Renal pelvis (tissue), 4 donors: ENCODE results near the gene DCANP1. TPM values are rescaled to one million over a fixed set of nuclear protein-coding genes. Genes with fewer than 3 reads are reported as not detected.
A peak's percentile ranks its signal among the peaks of the same experiment; 100 is the strongest.

Source experiments
- DNase-seq: peaks from one replicate; pipeline ENCODE4 v3.0.0-alpha.2; 2013
- polyA plus RNA-seq, 3 donors: library from polyadenylated mRNA; unstranded; fragments of 120-200 nt; gene quantifications; one replicate each; pipeline ENCODE4 v1.2.1, GENCODE V29; 2013; ENCODE audit not compliant: insufficient read length in 3 of 3

DCANP1 gene
- polyA plus RNA-seq, 3 donors, result 0.09 to 0.31 TPM; not detected in 1

DNA sequence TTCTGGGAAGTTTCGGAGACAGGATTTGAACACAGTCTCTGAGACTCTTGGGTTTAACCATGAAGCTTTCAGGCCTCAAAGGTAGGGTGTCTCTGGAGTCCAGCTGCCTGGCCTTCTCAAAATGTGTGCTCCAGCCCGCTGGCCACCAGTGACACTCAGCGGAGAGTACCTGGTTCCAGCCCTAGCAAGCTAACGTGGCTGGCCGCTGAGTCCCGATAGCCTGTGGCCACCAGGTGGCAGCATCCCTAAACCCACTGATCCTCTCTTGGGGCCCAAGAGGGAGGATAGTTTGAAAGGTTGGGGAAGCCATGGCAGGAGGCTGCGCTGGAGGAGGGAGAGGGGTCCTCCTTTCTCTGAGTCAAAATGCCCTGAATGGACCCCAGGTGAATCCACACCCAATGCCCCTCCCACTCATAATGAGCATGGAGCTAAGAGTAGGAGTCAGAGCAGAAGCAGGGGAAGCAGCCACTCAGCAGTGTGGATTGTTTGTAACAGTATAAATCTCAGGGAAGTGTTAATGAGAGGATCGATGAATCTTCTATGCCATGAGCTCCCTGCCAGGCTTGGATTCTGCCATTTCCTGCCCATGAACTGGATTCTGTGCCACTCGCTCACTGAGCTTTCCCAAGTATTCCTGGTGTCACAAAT lies 10.4 kb upstream of the DCANP1 start:
- peak; percentile 51 for DNase-seq

DNA sequence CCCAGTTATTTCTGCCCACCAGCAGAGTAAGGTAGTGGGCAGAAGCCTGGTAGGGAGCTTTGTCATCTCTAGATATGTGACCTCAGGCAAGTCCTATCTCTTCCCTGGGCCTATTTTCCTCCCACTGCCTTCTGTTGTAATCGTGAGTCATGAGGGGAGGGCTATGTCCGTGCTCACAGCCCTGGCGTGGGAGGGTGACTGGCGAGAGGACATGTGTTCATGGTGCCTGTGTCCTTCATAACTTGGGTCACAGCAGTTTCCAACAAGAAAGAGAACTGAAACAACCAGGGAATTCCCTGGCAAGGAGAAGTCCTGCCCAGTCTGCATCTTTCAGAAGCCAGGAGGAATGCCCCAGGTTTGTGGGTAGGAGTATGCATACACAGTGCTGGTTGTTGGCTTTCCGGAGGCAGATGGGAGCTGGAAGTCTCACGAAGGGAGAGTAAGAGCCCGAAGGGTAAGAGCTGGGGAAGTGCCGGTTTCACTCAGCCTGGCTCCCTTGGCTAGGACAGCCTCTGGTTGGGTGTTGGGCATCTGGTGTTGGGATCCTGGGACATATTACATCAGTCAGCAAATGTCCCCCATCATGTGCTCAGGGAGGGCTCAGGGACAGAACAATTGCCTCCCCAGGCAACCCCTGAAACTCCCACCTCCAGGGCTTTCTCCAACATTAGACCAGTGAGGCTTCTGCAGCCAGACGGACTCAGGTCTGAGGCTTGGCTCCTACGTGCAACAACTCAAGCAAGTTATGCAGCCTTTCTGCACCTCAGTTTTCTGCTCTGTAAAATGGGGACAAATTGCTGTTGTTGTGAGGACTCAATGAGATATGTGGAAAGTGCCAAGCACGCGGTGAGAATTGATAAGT lies 9.3 kb upstream of the DCANP1 start:
- no peak for DNase-seq

DNA sequence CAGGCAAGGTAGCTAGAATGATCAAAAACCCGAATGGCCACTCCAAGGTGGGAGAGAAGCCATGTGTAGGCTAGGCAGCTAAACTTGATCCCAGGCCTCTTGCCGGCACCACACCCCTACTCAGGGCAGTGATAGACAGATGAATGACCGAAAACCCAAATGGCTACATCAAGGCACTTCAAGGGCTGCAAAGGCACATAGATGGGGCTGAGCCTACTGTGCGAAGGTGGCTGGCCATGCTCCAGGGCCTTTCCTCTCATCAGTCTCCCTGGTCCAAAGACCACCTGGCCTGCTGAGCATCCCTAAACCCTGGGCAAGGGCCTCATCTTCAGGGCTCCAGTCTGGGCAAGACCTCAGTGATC lies 8.7 kb upstream of the DCANP1 start:
- DNase-seq, result no peak

DNA sequence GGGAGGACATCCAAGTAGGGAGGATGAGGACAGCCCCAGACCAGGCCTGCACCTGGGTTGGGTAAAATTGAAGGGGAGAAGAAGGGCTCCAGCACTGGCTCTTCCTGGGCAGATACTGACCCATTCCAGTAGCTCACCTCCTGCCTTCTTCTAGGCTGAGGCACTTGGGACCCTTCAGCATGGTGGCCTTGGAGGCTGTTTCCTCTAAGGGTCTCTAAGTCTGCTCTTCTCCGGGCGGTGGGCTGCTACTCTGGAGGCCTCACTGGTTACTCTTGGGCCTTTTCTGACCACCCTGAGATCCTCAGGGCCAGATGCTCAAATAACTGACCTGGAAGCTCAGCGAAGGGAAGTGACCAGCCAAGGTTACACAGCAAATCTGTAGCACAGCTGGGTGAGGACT lies 7.8 kb upstream of the DCANP1 start:
- DNase-seq, result no peak

DNA sequence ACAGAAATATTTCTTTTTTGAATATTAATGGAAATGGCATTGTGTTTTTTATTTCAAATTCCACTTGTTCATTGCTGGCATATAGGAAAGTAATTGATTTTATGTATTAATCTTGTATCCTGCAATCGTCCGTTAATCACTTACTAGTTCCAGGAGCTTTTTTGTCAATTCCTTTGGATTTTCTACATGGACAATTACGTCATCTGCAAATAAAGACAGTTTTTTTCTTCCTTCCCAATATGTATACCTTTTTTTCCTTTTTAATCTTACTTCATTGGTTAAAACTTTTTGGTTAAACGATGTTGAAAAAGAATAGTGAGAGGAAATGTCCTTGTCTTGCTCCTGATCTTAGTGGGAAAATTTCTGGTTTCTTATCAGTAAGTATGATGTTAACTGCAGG lies 6.5 kb upstream of the DCANP1 start:
- DNase-seq, result no peak

DNA sequence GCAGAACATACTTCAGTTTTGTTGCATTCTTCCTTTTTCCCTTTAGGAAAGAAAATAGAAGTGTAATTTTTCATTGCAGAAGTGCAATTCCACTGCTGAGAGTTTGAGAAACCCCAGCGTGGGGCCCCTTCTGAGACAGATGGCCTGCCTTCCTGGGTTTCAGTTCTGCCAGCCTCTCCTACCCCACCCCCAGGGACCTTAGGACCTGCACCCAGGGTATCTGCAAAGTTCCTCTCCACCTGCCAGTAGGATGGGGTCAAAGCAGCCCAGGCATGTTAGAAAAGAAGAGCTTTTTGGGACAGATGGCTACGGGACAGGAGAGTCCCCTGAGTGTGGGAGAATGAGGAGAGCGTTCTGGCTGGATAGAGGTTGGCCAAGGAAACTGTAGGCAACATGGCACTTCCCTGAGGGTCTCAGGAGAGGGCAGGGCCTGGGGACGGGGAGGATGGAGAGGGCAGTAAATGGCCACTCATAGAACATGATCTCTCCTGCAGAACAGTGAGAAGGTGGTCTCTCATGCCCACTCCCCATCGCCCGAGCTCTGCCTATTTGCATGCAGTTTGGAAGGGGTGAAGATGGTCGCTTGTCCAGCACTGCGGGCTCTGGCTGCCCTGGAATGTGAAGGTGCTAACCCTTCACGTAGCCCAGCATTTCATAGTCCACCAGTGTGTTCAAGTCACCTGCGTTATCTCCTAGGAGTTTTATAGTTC lies 5.3 kb upstream of the DCANP1 start, which contains the start of gene TIFAB:
TIFAB (minus strand) TSS at position 31 of the 710 bp plus-strand sequence. CDS start 2,412 bp downstream, outside the sequence.
- no peak for DNase-seq

DNA sequence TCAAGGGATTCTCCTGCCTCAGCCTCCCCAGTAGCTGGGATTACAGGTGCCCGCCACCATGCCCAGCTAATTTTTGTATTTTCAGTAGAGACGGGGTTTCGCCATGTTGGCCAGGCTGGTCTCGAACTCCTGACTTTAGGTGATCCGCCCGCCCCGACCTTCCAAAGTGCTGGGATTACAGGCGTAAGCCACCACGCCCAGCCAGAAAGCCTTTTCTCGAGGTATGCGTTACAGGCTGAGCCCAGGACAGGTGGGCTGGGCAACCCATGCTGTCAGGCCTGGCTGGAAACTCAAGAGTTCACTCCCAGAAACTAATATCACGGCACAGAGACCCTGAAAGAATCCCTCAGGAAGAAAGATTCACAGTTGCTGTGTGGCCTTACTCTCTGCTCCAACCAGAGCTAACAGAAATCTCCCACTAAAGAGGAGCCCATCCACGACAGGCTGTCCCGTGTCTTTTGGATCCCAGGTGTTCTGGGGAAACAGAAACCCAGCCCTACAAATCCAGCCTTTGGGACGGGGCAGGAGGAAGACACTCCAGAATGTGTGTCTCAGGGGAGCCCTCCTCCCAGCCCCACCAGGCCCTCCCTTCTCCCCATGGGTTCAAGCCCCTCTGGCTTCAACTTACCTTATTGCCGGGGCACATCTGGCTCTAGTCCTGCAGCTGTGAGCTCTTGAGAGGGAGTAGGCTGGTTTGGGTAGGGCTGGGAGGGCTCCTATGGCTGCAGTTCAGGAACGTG lies 4.6 kb upstream of the DCANP1 start:
- no peak for DNase-seq

DNA sequence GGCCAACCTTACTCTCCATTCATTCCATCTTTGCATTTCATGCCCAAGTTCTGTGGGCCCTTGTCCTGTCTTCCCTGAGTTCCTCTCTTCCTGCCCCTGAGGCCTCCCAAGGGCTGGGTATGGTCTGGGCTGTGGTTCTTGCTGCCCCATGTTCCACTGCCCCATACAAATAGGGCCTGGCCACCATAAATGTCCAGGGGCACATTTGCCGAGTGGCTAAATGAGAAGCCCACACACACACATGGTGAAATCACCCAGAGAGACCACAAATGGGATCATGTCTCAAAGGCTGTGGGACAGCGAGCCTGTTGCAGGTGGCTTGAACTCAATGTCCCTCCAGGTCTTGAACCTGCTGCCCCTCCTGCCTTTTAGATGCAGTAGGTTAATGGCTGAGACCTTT lies 3.8 kb upstream of the DCANP1 start:
- DNase-seq, result no peak

DNA sequence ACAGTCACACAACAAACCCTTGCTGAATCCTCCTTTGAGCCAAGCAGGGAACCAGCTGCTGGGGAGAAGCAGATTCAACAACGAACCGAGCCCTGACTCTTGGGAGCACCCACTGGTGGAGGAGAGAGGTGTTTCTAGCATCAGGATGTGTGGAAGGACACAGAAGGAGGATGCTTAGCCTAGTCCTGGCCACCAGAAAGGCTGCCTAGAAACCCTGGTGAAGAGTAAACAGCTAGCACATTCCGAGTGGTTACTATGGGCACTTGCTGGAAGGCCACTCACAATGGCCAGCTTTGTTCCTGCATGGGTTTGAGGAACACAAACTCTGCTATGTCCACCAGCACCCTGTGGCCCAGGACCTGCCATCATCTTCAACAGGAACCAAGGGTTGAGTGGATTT lies 3.2 kb upstream of the DCANP1 start:
- DNase-seq, result no peak

DNA sequence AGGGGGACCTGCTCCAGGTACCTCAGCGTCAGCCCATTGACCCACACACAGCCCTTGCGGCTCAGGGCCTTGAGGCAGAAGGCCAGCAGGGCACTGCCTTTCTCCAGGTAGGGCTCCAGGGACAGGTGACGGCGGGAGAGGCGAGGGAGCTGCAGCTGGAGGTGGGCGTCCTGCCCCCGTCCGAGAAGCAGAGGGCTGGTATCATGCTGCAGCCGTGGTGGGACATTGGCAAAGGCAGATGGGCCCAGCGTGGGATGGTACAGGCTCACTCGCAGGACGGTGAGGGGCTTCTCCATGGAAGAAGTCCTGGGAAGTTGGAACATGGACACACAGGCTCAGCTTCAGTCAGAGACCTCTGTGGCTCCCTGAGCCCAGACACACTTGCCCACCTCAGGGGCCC lies 2.5 kb upstream of the DCANP1 start:
- DNase-seq, result no peak

DNA sequence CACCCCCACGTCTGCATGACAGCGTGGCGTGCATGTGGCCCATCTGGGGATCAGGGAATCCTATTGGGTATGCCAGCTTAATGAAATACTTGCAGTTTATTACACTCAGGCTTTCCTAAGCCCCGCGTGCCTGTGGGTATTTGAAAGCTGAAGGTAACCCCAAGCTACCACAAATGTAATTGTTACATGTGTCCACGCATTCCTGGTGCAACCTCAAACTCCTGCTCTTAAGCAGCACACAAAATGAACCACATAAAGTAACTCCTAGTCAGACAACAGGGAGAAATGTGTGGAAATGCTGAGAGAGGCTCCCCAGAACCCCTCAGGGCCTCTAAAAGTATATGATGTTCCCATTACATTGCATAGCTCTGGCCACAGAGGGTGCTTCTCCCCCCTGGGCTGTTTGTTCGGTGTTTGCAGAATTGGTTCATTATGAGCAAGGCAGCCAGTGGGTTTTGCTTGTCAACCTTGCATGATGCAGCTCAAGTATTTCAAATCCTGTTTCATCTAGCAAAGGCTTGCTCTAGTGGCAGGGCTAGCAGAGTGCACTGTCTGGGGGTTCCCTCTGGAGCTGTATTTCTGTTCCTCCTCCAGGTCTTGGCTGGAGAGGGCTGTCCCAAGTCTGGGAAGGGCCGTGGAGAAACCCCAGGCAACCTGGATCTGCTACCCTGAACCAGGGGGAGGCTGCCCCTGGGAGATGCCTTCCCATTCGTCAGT lies 1.8 kb upstream of the DCANP1 start:
- no peak for DNase-seq

DNA sequence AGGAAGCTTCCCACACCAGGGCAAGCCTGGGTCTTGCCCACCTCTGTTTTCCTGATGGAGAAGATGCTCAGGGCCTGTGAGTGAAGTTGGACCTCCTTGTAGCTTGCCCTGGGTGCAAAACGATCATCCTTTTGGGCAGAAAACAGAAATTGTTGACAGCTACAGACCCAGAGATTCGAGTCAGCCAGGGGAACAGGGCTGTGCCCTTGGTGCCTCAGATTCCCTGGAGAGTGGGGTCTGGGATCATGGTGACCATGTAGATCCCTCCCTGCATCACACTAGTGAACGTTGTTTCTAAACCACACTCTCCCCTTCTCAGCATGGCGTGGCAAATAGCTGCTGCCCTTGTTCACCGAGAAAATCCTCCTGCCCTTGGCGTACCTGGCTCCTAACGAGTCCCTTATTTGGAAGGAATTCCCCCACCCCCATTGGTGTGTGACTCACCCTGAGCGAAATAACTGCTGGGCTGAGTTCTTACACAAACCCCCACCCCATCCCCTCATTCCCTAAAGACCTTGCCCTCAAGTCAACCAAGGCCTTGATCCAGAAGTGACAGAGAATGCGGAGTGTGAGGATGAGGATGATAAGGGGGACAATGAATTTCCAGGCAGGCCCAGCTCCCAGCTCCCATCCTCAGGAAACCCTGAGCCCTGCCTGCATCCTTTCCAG lies 1.1 kb upstream of the DCANP1 start:
- DNase-seq, result no peak

DNA sequence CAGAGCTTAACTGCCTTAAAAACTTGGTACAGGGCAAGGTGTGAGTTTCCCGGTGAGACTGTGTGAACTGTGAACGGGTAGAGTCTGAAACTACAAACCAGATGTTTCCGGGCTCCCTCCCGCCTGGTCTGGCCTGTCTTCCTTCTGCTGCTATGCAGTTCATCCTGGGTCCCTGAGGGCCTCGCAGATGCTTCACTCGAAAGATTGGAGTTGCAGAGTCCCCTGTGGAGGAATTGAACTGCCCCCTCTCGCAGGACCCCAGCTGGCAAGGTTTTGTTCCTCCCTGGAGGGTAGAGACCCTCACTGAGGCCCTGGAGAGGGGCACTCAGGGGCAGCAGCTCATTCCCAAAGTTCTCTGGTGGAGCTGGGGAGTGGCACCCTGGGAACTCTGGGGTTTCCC lies 533 bp downstream of the DCANP1 start:
- DNase-seq, result no peak

DNA sequence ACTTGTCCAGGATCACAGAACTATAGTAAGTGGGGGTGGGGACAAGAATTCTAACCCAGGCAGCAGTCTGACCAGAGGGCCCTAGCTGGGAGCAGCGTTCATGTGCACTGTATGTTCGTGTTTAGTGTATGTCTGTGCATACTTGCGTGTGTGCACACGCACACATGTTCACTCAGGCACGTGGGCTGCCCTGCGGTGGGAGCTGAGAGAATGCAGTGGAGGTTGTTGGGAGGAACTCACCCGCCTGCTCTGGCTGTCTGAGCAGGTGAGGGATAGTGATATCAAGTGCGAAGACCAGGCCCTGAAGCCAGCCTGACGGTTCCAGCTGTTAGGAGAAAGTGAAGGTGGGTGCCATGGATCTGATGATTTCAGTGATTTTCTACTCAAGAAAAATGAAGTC lies 942 bp downstream of the DCANP1 start:
- DNase-seq, result no peak

DNA sequence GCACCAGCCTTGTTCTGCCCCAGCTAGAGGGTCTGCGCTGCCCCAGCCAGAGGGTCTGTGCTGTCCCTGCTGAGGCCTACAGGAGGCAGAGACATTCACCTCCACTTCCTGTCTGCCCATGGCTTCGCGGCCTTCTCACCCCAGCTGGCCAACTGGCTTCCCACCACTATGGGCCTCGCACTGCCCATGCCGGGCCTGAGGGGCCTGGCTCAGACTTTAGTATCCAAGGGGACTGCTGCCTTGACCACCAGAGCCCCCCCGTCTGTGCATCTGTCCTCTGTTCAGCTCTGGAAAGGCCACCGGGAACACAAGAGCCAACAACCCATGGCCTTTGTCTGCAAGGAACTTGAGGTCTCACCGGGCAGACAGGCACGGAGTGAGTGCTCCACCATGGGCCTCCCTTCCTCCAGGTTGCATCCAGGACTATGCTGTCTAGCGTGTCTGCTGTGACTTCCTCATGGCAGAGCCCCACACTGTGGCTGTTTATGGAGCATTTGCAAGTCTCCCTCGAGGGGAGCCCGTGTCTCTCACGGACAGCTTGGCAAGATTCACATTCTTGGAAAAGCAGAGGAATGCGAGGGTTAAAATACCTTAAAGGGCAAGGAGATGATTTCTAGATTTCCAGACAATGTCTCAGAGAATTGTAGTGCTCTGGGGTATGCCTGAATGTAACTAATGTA lies 1.7 kb downstream of the DCANP1 start:
- no peak for DNase-seq

DNA sequence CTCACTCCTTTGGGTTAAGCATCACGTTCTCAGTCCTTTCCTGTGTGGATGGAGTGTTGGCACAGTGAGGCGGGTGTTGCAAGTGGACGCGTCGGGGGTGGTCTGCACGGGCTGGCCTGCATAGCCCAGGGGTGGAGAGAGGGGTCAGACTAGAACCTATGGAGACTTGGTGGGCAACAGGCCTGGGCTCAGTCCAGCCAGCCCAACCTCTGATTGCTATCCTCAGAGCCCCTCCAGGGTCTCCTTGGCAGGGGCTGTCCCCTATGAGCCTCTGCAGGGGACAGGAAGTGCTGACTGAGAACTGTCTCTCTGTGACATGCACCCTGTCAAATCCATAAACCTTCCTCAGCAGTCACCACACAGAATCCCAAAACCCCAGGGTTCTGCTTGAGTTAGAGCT lies 2.3 kb downstream of the DCANP1 start:
- no peak for DNase-seq

DNA sequence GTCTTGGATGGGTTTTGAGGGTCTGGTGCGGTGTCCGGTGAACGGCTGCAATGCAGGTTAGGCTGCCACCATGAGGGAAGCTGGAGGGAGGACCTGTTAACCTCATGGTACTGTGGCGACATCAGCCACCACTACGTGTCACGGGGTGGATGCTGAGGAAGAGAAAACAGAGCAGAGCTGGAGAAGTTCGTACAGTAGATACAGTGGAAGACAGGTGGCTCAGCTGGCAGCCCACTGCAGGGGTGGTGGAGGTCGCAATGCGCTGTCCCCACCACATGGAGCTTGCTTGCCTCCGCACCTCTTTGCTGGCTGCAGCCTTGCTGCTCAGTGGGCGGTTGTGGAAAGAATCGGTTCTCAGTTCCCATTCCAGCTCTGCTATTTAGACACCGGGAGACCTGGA lies 2.8 kb downstream of the DCANP1 start:
- no peak for DNase-seq

DNA sequence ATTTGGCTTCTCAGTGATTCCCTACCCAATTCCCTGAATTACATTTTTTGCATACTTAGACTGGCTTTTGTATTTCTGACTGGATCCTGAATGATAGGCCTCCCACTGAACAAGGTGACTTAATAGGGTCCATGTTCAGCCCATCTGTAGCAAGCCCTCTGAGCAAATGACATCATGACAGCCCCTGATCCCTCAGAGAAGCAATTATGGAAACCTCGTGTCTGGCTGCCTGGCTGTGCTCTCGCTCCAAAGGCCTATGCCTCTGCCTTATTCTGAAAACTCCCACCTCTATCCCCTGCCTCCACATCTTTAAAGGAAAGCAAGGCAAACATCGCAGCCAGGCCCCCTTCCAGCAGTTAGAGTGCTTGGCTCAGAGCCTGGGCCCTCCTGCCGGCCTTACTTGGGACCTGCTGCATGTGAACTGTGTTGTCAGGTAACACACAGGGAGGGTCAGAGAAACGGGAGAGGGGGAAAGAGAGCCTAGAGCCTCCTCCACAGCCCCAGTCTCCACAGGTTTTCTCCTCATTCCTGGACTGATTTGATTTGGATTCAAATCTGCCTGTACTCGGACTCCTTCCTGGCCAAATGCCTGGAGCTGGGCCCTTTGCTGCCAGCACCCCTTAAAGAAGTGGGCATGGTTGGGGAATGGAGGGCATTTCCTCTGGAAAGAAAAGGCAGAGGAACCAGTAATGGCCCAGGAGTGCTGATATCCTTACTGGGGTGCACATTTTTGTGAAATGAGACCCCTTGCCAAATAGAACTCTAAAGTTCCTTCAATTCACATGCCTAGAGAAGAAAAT lies 3.8 kb downstream of the DCANP1 start:
- DNase-seq, result no peak

DNA sequence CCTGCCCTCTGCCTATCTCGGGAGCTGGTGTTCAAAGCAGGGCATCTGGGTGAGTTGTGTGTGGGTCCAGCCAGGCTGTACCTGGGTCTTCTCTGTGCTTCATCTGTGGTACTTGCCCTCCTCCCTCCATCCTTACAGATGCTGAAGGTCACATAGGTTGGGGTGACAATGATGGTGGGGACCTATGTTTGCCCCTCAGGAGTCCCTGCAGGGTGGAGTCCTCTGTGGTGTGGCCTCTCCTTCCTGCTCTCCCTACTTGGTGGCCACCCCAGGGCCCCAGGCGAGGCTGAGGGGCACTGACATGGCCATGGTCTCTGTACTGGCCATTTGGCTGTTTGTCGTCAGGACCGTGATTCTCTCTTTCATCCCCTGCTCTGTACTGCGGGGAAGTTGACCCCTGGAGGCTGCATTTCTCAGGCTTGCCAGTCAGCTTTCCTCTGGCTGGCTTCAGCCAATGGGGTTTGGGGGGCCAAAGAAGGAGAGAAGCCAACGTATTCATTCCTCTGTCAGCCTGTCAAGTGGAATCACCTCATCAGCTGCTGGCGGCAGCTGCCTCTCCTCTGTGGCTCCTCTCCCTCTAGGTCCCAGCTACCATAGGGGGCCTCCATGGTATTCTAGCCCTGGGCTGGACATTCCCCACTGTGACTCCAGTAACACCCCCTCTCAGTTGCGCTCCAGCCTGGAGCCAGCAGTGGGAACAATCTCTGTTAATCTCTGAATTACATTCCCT lies 4.6 kb downstream of the DCANP1 start:
- DNase-seq, result no peak
